Natural killer cell (primary cell): ENCODE data around the gene USH2A. TPM values are rescaled to one million over a fixed set of nuclear protein-coding genes. Genes with fewer than 3 reads are reported as not detected.

Experiments used
- ATAC-seq, 3 donors: fragments of 150-1000 bp in 2 of 3; fragments of 200-7000 bp in 1 of 3; cut with Tn5 transposase; 1 replicate in 1 of 3; 2 replicates in 2 of 3; pipeline ENCODE4 v1.10.0; 2021; ENCODE audit warnings: mild to moderate bottlenecking in 2 of 3, moderate library complexity in 2 of 3
- DNase-seq, 2 donors: peaks; one replicate each; pipeline versions ENCODE4 v3.0.0 to v3.0.0-alpha.2; 2013 to 2021; ENCODE audit warnings: mixed read lengths in 1 of 2
- H3K27ac ChIP-seq: one replicate; pipeline ENCODE4 v1.5.1; 2013; ENCODE audit warnings: mild to moderate bottlenecking, low read length
- H3K27me3 ChIP-seq: one replicate; pipeline ENCODE4 v1.6.1; 2013; ENCODE audit warnings: low read length; ENCODE audit not compliant: control insufficient read depth, insufficient read depth
- H3K36me3 ChIP-seq: one replicate; pipeline ENCODE4 v1.6.1; 2013; ENCODE audit warnings: low read length; ENCODE audit not compliant: control insufficient read depth, insufficient read depth
- H3K4me1 ChIP-seq: one replicate; pipeline ENCODE4 v1.6.1; 2013; ENCODE audit warnings: low read length; ENCODE audit not compliant: control insufficient read depth, insufficient read depth
- H3K4me3 ChIP-seq: one replicate; pipeline ENCODE4 v1.5.1; 2013; ENCODE audit warnings: low read length
- H3K9me3 ChIP-seq: one replicate; pipeline ENCODE4 v1.6.1; 2013; ENCODE audit warnings: low read length; ENCODE audit not compliant: control insufficient read depth, insufficient read depth
- H3K27ac Mint-ChIP-seq, 2 donors: one replicate each; pipeline ENCODE4 v1.8.0; 2022; ENCODE audit warnings: mild to moderate bottlenecking in 2 of 2, mixed read lengths in 2 of 2, moderate library complexity in 1 of 2
- H3K27me3 Mint-ChIP-seq, 2 donors: one replicate each; pipeline ENCODE4 v1.8.0; 2022; ENCODE audit warnings: low read depth in 2 of 2, mixed read lengths in 2 of 2
- H3K36me3 Mint-ChIP-seq: one replicate; pipeline ENCODE4 v1.8.0; 2022; ENCODE audit warnings: mixed read lengths
- H3K4me1 Mint-ChIP-seq, 2 donors: one replicate each; pipeline ENCODE4 v1.8.0; 2022; ENCODE audit warnings: mixed read lengths in 2 of 2
- H3K4me3 Mint-ChIP-seq: one replicate; pipeline ENCODE4 v1.8.0; 2022; ENCODE audit warnings: mild to moderate bottlenecking, moderate library complexity, mixed read lengths
- H3K9me3 Mint-ChIP-seq, 2 donors: one replicate each; pipeline ENCODE4 v1.8.0; 2022; ENCODE audit warnings: mixed read lengths in 2 of 2
- CTCF ChIP-seq: fragments of 200-600 bp; IDR thresholded peaks from one replicate; pipeline ENCODE4 v1.8.0; 2022; ENCODE audit warnings: antibody characterized with exemption
- WGBS: methylation state at CpG from one replicate; pipeline ENCODE4 v1.1.7; 2013; ENCODE audit warnings: missing lambda C conversion rate; ENCODE audit not compliant: insufficient coverage; 5-methylcytosine and 5-hydroxymethylcytosine counted together
- intact Hi-C: fragments of 100-400 bp; cut with micrococcal nuclease; formaldehyde crosslinking; loops from one replicate; pipeline ENCODE4 v1.14.2; 2022
- total RNA-seq, 4 donors: library from RNA; stranded (reverse); fragments of 120-200 nt in 1 of 4; gene quantifications; one replicate each; pipeline versions ENCODE4 v1.2.3 to v1.2.4, GENCODE V29; 2013 to 2022

USH2A gene
- total RNA-seq, 3 donors from 2014 or later (not counting 1 experiment from before 2014, with no cell fraction given) = not detected

GRCh38 chr1:216123446-216124191 is 299.6 kb downstream of the USH2A start:
- WGBS = 0% methylated on average over 1 of the region's 2 CpGs
- Histone ChIP-seq H3K4me3 (no peak overlapping the region), H3K36me3 (no peaks in the 10 kb centered on the region), H3K4me1 (no peaks in the 10 kb centered on the region), H3K27me3 (no peaks in the 10 kb centered on the region), H3K27ac (no peak overlapping the region), H3K9me3 (no peaks in the 10 kb centered on the region)
- TF ChIP-seq CTCF = no peak
- ATAC-seq (no peak), DNase-seq (no peak)
- intact Hi-C loops = no loop called here
- peaks cover 16 to 18% of the 10 kb centered on the region in 2 donors for H3K9me3 Mint-ChIP-seq
- H3K4me1 Mint-ChIP-seq = no peaks in the 10 kb centered on the region
- no peaks in the 10 kb centered on the region for H3K27me3 Mint-ChIP-seq
- no peaks in the 10 kb centered on the region for H3K36me3 Mint-ChIP-seq
- H3K27ac Mint-ChIP-seq = no peak overlapping the region
- no peak overlapping the region for H3K4me3 Mint-ChIP-seq

GRCh38 chr1:216119600-216119999 is 303.6 kb downstream of the USH2A start:
- Histone ChIP-seq H3K9me3 (no peaks in the 10 kb centered on the region), H3K27ac (no peak overlapping the region), H3K36me3 (no peaks in the 10 kb centered on the region), H3K4me1 (no peaks in the 10 kb centered on the region), H3K27me3 (no peaks in the 10 kb centered on the region), H3K4me3 (no peak overlapping the region)
- Mint-ChIP-seq H3K9me3 (peaks cover 13 to 17% of the 10 kb centered on the region in 2 donors), H3K4me1 (no peaks in the 10 kb centered on the region), H3K4me3 (no peak overlapping the region), H3K27ac (no peak overlapping the region), H3K27me3 (no peaks in the 10 kb centered on the region), H3K36me3 (no peaks in the 10 kb centered on the region)
- ATAC-seq (no peak), DNase-seq (no peak)
- no peak for TF ChIP-seq CTCF
- WGBS = no CpG with 5 or more reads among the region's 2 CpGs
- intact Hi-C loops = no loop called here

- H3K27me3 Mint-ChIP-seq = no peaks in the 10 kb centered on the region
- no peak overlapping the region for H3K4me3 Mint-ChIP-seq
- no peak overlapping the region for H3K27ac ChIP-seq
- H3K9me3 ChIP-seq = no peaks in the 10 kb centered on the region
- no peaks in the 10 kb centered on the region for H3K36me3 Mint-ChIP-seq
- no peaks in the 10 kb centered on the region for H3K4me1 Mint-ChIP-seq
- ATAC-seq (no peak), DNase-seq (no peak)
- peaks cover 2 to 4% of the 10 kb centered on the region in 2 donors for H3K9me3 Mint-ChIP-seq
- intact Hi-C loops = no loop called here
- no peak overlapping the region for H3K4me3 ChIP-seq
- no peaks in the 10 kb centered on the region for H3K4me1 ChIP-seq
- H3K27ac Mint-ChIP-seq = no peak overlapping the region
- H3K27me3 ChIP-seq = no peaks in the 10 kb centered on the region
- H3K36me3 ChIP-seq = no peaks in the 10 kb centered on the region
- no peak for TF ChIP-seq CTCF
Measured at GRCh38 chr1:216114180-216114579, 309.1 kb downstream of the USH2A start.

- Mint-ChIP-seq H3K9me3 (peaks cover 2 to 5% of the 10 kb centered on the region in 2 donors), H3K27ac (no peak overlapping the region), H3K4me3 (no peak overlapping the region), H3K4me1 (no peaks in the 10 kb centered on the region), H3K36me3 (no peaks in the 10 kb centered on the region), H3K27me3 (no peaks in the 10 kb centered on the region)
- Histone ChIP-seq H3K27ac (no peak overlapping the region), H3K27me3 (no peaks in the 10 kb centered on the region), H3K4me3 (no peak overlapping the region), H3K36me3 (no peaks in the 10 kb centered on the region), H3K9me3 (no peaks in the 10 kb centered on the region), H3K4me1 (no peaks in the 10 kb centered on the region)
- intact Hi-C loops = no loop called here
- DNase-seq (no peak), ATAC-seq (no peak)
- WGBS = 81% methylated on average over 3 of the region's 4 CpGs
- no peak for TF ChIP-seq CTCF
Measured at GRCh38 chr1:216113181-216113580, 310.1 kb downstream of the USH2A start.
